ENCODE measurements around the gene ITGA3. TPM values are rescaled to one million over a fixed set of nuclear protein-coding genes. Genes with fewer than 3 reads are reported as not detected.

The ITGA3 gene
- total RNA-seq, 1 experiment from 2014 or later: 392 TPM

DNA sequence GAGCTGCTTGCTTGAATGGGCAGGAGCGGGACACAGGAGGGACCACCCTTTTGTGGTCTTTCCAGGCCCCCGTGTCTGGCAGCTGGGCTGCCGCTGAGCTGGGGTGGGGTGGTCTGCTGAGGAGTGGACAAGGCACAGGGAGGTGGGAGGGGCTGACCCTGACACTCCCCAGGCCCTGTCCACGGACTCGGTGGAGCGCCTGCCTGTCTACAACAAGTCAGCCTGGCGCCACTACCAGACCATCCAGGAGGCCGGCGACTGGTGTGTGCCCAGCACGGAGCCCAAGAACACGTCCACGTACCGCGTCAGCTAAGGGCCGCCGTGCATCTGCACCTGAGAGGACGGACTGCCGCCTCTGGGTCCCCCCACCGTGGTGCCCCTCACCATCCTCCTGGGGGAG is 53.9 kb downstream of the ITGA3 start:
- DNase-seq (ENCODE audit: low read depth, low spot score) (no peak), ATAC-seq (no peak)
- Histone ChIP-seq H3K4me1 (ENCODE audit: control insufficient read depth in 1 of 2, insufficient read depth in 2 of 2, low read length in 2 of 2) (peaks cover 0 to 13% of the 10 kb centered on the region in 2 experiments; a peak in 2 of 4 replicates), H3K27ac (ENCODE audit: low read depth, low read length) (no peak overlapping the region), H3K4me3 (replicated peaks in 1 of 2; ENCODE audit: low read depth in 1 of 2, low read length in 2 of 2) (no peak overlapping the region), H2AFZ (ENCODE audit: low read depth, low read length, poor library complexity, severe bottlenecking) (no peak overlapping the region), H3K4me2 (ENCODE audit: low read length) (no peak overlapping the region), H4K20me1 (ENCODE audit: insufficient read depth) (no peaks in the 10 kb centered on the region), H3K9me3 (ENCODE audit: control insufficient read depth in 1 of 2, insufficient read depth in 1 of 2, low read depth in 1 of 2, low read length in 2 of 2) (no peaks in the 10 kb centered on the region), H3K9ac (ENCODE audit: low read length) (no peak overlapping the region), H3K79me2 (ENCODE audit: insufficient read depth, low read length) (no peaks in the 10 kb centered on the region), H3K27me3 (ENCODE audit: insufficient read depth, low read length) (no peaks in the 10 kb centered on the region), H3K9me2 (ENCODE audit: insufficient read depth) (no peaks in the 10 kb centered on the region), H3K36me3 (ENCODE audit: control insufficient read depth in 1 of 2, insufficient read depth in 2 of 2, low read length in 2 of 2) (peaks cover 0 to 5% of the 10 kb centered on the region in 2 experiments; a peak in 1 of 4 replicates)
- TF ChIP-seq POLR2A (IDR thresholded peaks at IDR 0.05; ENCODE audit: borderline replicate concordance, extremely low read depth, insufficient read depth, insufficient read length) (no peak), ZFX (IDR thresholded peaks at IDR 0.05) (no peak)
- ChIA-PET POLR2A (no interaction called here), RAD21 (ENCODE audit: low non-redundant PET in 1 of 2, low total read pairs in 2 of 2, uncharacterized antibody in 2 of 2, unreplicated experiment in 2 of 2) (no interaction called here), CTCF (interaction anchor here (2.5 kb wide), 1 partner anchor 16 kb away, joined by 7 read pairs; no protein-coding TSS in a partner anchor)
- BruUV-seq (replicated peaks): no TSS peak
- intact Hi-C loops (cut with micrococcal nuclease): no loop called here

DNA sequence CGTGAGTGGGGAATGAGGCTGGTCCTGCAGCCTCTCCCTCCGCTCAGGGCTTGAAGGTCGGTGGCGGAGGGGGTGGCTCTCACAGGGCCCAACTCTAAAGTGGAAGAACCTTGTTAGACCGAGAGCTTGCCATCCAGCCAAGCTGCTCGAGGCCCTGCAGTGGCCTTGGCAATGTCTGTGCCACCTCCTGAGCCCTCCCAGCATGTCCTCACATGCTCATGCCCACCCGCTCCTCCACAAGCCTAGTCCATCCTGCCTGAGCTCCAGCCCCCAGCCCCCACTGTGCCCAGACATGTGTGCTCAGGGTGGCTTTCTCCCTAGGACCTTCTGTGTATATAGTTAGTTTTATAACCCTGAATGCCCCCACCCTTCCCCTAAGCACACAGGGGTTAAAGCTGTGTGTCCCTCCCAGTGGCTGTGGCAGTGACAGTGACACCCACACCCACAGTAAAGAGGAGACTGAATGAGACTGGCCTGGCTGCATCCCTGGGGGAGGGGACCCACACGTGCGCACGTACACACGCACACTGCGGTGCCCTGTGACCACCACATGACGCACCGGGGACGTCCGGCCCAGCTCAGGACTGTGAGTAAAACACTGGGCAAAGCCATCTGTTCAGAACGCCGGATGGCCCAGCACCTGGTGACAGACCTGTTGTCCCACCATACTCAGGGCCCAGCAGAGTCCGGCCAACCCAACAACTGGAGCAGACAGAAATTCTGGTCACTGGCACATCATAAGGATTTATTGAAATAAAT is 54.9 kb downstream of the ITGA3 start:
- Histone ChIP-seq H2AFZ (ENCODE audit: low read depth, low read length, poor library complexity, severe bottlenecking) (no peak overlapping the region), H3K27me3 (ENCODE audit: insufficient read depth, low read length) (no peaks in the 10 kb centered on the region), H3K4me1 (ENCODE audit: control insufficient read depth in 1 of 2, insufficient read depth in 2 of 2, low read length in 2 of 2) (peaks cover 0 to 16% of the 10 kb centered on the region in 2 experiments; a peak in 2 of 4 replicates), H3K9ac (ENCODE audit: low read length) (no peak overlapping the region), H3K9me3 (ENCODE audit: control insufficient read depth in 1 of 2, insufficient read depth in 1 of 2, low read depth in 1 of 2, low read length in 2 of 2) (no peaks in the 10 kb centered on the region), H3K4me3 (replicated peaks in 1 of 2; ENCODE audit: low read depth in 1 of 2, low read length in 2 of 2) (no peak overlapping the region), H3K27ac (ENCODE audit: low read depth, low read length) (no peak overlapping the region), H3K4me2 (ENCODE audit: low read length) (no peak overlapping the region), H3K79me2 (ENCODE audit: insufficient read depth, low read length) (no peaks in the 10 kb centered on the region), H4K20me1 (ENCODE audit: insufficient read depth) (no peaks in the 10 kb centered on the region), H3K9me2 (ENCODE audit: insufficient read depth) (no peaks in the 10 kb centered on the region), H3K36me3 (ENCODE audit: control insufficient read depth in 1 of 2, insufficient read depth in 2 of 2, low read length in 2 of 2) (peaks cover 0 to 5% of the 10 kb centered on the region in 2 experiments; a peak in 1 of 4 replicates)
- no peak for ATAC-seq
- CTCF ChIA-PET: interaction anchor here (1.4 to 2.5 kb wide), 3 partner anchors 16 to 50 kb away, joined by 3 to 10 read pairs (median 7); partner anchors contain the start of gene PDK2
- POLR2A ChIA-PET: no interaction called here
- TF ChIP-seq SP1 (IDR thresholded peaks at IDR 0.05; ENCODE audit: low read depth) (no peak), FOSL1 (IDR thresholded peaks at IDR 0.05; ENCODE audit: low read depth) (no peak), EZH2 (IDR thresholded peaks at IDR 0.05) (no peak), ELF1 (IDR thresholded peaks at IDR 0.05; ENCODE audit: borderline replicate concordance, low read depth) (no peak), SRF (IDR thresholded peaks at IDR 0.05; ENCODE audit: low read depth) (no peak), RAD21 (IDR thresholded peaks at IDR 0.05; ENCODE audit: low read depth) (no peak), EZH2phosphoT487 (IDR thresholded peaks at IDR 0.05; ENCODE audit: borderline replicate concordance) (no peak), POLR2AphosphoS5 (IDR thresholded peaks at IDR 0.05; ENCODE audit: low read depth, low read length) (no peak)
- TF ChIP-seq, protein P1, sequence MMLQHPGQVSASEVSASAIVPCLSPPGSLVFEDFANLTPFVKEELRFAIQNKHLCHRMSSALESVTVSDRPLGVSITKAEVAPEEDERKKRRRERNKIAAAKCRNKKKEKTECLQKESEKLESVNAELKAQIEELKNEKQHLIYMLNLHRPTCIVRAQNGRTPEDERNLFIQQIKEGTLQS (IDR thresholded peaks at IDR 0.05): no peak
- TF ChIP-seq, protein P2, sequence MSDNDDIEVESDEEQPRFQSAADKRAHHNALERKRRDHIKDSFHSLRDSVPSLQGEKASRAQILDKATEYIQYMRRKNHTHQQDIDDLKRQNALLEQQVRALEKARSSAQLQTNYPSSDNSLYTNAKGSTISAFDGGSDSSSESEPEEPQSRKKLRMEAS (IDR thresholded peaks at IDR 0.05): no peak
- TF ChIP-seq, protein P3, sequence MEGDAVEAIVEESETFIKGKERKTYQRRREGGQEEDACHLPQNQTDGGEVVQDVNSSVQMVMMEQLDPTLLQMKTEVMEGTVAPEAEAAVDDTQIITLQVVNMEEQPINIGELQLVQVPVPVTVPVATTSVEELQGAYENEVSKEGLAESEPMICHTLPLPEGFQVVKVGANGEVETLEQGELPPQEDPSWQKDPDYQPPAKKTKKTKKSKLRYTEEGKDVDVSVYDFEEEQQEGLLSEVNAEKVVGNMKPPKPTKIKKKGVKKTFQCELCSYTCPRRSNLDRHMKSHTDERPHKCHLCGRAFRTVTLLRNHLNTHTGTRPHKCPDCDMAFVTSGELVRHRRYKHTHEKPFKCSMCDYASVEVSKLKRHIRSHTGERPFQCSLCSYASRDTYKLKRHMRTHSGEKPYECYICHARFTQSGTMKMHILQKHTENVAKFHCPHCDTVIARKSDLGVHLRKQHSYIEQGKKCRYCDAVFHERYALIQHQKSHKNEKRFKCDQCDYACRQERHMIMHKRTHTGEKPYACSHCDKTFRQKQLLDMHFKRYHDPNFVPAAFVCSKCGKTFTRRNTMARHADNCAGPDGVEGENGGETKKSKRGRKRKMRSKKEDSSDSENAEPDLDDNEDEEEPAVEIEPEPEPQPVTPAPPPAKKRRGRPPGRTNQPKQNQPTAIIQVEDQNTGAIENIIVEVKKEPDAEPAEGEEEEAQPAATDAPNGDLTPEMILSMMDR (IDR thresholded peaks at IDR 0.05 in 2 of 3, conservative IDR thresholded peaks at IDR 0.05 in 1 of 3; ENCODE audit: borderline replicate concordance in 1 of 3, insufficient read depth in 1 of 3, low read depth in 2 of 3, low read length in 2 of 3): no peak
- DNase-seq (ENCODE audit: low read depth, low spot score): no peak
- intact Hi-C loops (cut with micrococcal nuclease): no loop called here
- TSS peak; percentile 14 for BruUV-seq (replicated peaks)
- RAD21 ChIA-PET (ENCODE audit: low non-redundant PET in 1 of 2, low total read pairs in 2 of 2, uncharacterized antibody in 2 of 2, unreplicated experiment in 2 of 2): no interaction called here
